ENCODE results near the gene ERGIC2.

DNA sequence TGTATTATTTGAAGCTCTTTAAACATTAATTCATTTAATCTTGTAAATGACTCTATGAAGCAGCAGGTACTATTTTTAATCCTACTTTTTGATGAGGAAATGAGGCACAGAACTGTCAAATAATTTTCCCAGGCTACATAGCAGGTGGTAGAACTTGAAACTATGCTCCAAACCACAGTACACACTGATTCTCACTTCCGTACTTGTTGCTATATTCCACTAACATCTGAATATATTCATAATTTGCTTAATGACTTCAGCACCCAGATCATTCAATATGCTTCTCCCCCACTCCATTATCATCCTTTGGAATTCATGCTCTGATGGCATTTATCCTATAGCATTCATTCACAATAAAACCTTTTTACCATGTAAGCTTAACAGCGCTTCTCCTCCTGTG lies 4.9 kb downstream of the ERGIC2 start:
- TF ChIP-seq PATZ1 (CRISPR knock-in tag; IDR thresholded peaks at IDR 0.05; ENCODE audit: borderline replicate concordance) (no peak), PPARA (CRISPR knock-in tag; IDR thresholded peaks at IDR 0.05; ENCODE audit: borderline replicate concordance) (no peak), ZFP30 (CRISPR knock-in tag; IDR thresholded peaks at IDR 0.05) (no peak), CREB5 (CRISPR knock-in tag; IDR thresholded peaks at IDR 0.05; ENCODE audit: low read depth) (no peak), ESRRG (CRISPR knock-in tag; IDR thresholded peaks at IDR 0.05) (no peak), SNAI2 (CRISPR knock-in tag; IDR thresholded peaks at IDR 0.05) (no peak), CSDC2 (CRISPR knock-in tag; IDR thresholded peaks at IDR 0.05) (no peak), RARB (CRISPR knock-in tag; IDR thresholded peaks at IDR 0.05) (no peak), ZNF70 (CRISPR knock-in tag; IDR thresholded peaks at IDR 0.05) (no peak), BACH2 (CRISPR knock-in tag; IDR thresholded peaks at IDR 0.05; ENCODE audit: borderline replicate concordance) (no peak), ZC3H10 (CRISPR knock-in tag; IDR thresholded peaks at IDR 0.05) (no peak)
- TF ChIP-seq, protein P1, sequence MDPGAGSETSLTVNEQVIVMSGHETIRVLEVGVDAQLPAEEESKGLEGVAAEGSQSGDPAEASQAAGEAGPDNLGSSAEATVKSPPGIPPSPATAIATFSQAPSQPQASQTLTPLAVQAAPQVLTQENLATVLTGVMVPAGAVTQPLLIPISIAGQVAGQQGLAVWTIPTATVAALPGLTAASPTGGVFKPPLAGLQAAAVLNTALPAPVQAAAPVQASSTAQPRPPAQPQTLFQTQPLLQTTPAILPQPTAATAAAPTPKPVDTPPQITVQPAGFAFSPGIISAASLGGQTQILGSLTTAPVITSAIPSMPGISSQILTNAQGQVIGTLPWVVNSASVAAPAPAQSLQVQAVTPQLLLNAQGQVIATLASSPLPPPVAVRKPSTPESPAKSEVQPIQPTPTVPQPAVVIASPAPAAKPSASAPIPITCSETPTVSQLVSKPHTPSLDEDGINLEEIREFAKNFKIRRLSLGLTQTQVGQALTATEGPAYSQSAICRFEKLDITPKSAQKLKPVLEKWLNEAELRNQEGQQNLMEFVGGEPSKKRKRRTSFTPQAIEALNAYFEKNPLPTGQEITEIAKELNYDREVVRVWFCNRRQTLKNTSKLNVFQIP (CRISPR knock-in tag; IDR thresholded peaks at IDR 0.05; ENCODE audit: borderline replicate concordance, low read depth) = no peak
